RPMI7951 (cell line): ENCODE results near the gene PLD1. TPM values are rescaled to one million over a fixed set of nuclear protein-coding genes. Genes with fewer than 3 reads are reported as not detected.
A peak's percentile ranks its signal among the peaks of the same experiment; 100 is the strongest.
"Not testable (repeated sequence)": the region's sequence is repeated elsewhere in the genome, so short reads cannot be mapped to it uniquely, and the experiment has no call there.

ENCODE experiments used
- DNase-seq: peaks from one replicate; pipeline ENCODE4 v3.0.0-alpha.2; 2012; ENCODE audit warnings: low read depth
- total RNA-seq: library from RNA; depleted of rRNA; stranded (reverse); fragments of >200 nt; shearing (Covaris generic); gene quantifications from 2 replicates; pipeline ENCODE4 v1.2.3, GENCODE V29; 2014; rRNA removed

The PLD1 gene
- total RNA-seq, 1 experiment from 2014 or later: 10.9 TPM

- peak; percentile 52 for DNase-seq
Measured at GRCh38 chr3:171564748-171565480, 245.4 kb downstream of the PLD1 start.

DNA sequence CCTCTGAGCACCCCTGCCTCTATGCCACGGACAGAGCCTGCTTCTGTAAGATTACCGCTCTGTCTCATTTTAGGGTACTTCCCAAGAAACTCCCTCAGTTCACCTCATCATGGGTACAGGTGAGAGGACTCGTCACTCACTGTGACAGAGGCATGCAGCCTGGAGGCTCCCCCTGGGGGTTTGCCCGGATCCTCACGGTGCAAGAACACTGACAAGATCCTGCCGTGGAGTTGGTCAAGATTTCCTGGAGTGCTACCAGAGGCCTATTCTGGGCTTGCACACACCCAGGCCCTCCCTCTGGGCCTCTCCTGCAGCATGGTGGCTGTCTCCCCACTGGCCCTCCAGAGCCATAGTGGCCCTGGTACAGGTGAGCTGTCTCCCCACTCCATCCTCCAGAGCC is 247.0 kb downstream of the PLD1 start:
- DNase-seq: no peak

- DNase-seq: not testable (repeated sequence)
Measured at GRCh38 chr3:171562459-171562858, 247.8 kb downstream of the PLD1 start.

DNA sequence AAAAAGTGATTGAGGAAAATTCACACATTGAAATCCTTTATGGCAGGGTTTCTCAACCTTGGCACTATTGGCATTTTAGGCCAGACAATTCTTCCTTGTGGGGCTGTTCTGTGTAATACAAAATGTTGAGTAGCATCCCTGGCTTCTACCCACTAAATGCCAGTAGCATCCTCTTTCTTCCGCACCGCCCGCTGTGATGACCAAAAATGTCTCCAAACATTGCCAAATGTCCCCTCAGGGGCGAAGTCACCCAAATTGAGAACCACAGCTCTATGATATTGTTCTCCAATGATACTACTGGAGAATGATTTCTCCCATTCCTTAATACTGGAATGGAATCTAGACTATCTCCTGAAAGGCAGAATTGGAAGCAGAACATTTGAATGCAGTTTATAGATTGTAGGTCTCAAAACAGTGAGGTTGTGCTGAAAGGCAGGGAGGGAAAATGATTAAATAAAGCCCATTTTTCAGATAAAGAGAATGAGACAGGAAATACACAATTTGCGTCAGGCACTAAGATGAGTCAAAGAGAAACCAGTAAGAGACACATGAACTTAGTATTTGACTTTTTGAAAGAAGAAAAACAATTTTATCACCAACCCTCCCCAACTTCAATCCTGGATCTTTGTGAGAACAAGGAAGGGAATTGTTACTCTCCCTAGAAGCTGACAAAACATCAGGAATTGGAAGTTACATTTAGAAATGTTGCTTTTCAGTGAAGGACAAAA is 248.5 kb downstream of the PLD1 start:
- DNase-seq: peak; percentile 30

DNA sequence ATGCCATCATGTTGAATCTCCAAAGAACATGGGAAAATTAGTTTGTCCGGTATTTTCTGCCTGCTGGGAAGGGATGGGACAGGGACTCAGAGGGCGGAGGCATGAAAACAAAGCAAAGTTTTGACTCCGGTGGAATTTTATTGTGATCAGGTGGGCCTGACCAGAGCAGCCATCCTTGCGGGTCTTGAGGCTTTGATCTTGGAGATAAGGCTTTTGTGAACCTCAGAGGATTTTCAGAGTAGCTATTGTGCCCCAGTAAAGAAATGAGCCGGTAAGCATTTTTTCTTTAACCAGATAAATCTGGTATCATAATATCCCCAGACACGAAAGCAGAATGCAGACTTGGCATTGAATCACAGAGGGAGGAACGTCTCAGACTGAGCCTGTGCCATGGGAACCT is 250.7 kb downstream of the PLD1 start:
- DNase-seq: no peak

GRCh38 chr3:171558188-171558696 is 252.0 kb downstream of the PLD1 start:
- DNase-seq: no peak

DNA sequence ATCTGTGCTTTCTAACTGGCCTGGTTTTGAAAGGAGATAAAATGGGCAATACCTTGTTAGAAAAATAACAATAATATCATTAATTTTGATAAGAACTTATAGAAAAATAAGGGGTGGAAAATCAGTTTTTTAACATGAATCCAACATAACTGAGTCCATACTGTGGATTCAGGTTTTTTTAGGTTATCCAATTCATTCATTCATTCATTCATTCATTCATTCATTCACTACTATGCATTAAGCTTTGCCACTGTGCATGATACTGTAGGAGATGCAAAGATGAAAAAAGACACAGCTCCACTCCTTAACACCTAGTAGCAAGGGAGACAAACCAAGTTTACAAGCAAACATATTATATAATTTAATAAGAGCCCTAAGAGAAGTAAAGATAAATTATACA is 253.1 kb downstream of the PLD1 start:
- DNase-seq: no peak

GRCh38 chr3:171556574-171557145 is 253.6 kb downstream of the PLD1 start:
- no peak for DNase-seq

- DNase-seq: no peak
Measured at GRCh38 chr3:171556148-171556547, 254.1 kb downstream of the PLD1 start.

- no peak for DNase-seq
Measured at GRCh38 chr3:171553086-171553485, 257.2 kb downstream of the PLD1 start.

DNA sequence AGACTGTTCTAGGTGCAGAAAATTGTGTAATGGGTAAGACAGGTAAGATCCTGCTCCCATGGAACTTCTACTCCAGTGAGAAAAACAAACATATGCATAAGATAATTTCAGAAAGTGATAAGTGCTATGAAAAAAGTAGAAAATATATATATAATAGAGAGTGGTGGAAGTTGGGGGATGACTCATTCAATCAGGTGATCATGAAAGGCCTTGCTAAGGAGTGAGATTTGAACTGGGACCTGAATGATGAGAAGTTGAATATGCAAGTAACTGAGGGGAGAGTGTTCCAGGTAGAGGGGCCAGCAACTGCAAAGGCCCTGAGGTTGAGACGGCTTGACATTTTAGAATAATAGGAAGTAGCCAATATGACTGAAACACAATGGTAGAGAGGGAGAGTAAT is 257.8 kb downstream of the PLD1 start:
- no peak for DNase-seq

DNA sequence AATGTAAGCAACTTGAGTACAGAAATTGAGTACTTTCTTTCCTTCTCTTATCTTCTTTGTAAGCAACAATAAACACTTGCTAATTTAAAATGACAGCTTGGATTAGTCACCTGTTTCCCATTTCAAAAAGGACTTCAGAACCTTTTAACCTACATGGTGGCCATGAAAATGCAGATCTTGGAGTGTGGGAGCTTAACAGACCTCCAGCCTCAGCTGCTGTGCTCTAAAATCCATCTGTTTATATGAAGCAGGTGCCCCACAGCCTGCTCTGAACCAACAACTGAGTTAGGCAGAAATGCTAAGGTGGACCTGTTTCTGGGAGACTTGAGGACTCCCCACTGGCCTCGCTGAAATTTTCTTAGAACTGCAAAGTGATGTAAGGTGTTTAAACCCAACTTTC is 259.0 kb downstream of the PLD1 start:
- no peak for DNase-seq

Other genes starting within 250 kb of the PLD1 start
- gene TMEM212, start 32.9 kb upstream of the PLD1 start, total RNA-seq: not detected in 2 replicates
- gene FNDC3B, start 229.1 kb upstream of the PLD1 start, total RNA-seq: 60.6 and 64.6 TPM in 2 replicates